T-helper 17 cell (primary cell): ENCODE measurements around the gene ZNF18. TPM values are rescaled to one million over a fixed set of nuclear protein-coding genes. Genes with fewer than 3 reads are reported as not detected.

Source experiments
- ATAC-seq: fragments of 150-1000 bp; cut with Tn5 transposase; 2 replicates; pipeline ENCODE4 v1.10.0; 2021; ENCODE audit warnings: mild to moderate bottlenecking, moderate library complexity
- DNase-seq, 3 donors: peaks; one replicate each; pipeline versions ENCODE4 v3.0.0 to v3.0.0-alpha.2; 2020 to 2021
- H3K9me3 ChIP-seq: one replicate; pipeline ENCODE4 v1.7.0; 2013; ENCODE audit warnings: low read length, mild to moderate bottlenecking; ENCODE audit not compliant: control insufficient read depth, poor library complexity, severe bottlenecking
- H3K27ac Mint-ChIP-seq: one replicate; pipeline ENCODE4 v1.8.0; 2022; ENCODE audit warnings: mild to moderate bottlenecking, moderate library complexity, mixed read lengths
- H3K27me3 Mint-ChIP-seq: one replicate; pipeline ENCODE4 v1.8.0; 2022; ENCODE audit warnings: mixed read lengths
- H3K36me3 Mint-ChIP-seq: one replicate; pipeline ENCODE4 v1.8.0; 2022; ENCODE audit warnings: low read depth, mixed read lengths
- H3K4me1 Mint-ChIP-seq: one replicate; pipeline ENCODE4 v1.8.0; 2022; ENCODE audit warnings: mild to moderate bottlenecking, mixed read lengths
- H3K4me3 Mint-ChIP-seq: one replicate; pipeline ENCODE4 v1.8.0; 2022; ENCODE audit warnings: mild to moderate bottlenecking, moderate library complexity, mixed read lengths
- total RNA-seq, 4 donors: library from RNA in 2 of 4; stranded (reverse) in 2 of 4; gene quantifications; one replicate each; pipeline ENCODE4 v1.2.3 and lab custom pipeline; 2022 to 2026

ZNF18 gene, protein sequence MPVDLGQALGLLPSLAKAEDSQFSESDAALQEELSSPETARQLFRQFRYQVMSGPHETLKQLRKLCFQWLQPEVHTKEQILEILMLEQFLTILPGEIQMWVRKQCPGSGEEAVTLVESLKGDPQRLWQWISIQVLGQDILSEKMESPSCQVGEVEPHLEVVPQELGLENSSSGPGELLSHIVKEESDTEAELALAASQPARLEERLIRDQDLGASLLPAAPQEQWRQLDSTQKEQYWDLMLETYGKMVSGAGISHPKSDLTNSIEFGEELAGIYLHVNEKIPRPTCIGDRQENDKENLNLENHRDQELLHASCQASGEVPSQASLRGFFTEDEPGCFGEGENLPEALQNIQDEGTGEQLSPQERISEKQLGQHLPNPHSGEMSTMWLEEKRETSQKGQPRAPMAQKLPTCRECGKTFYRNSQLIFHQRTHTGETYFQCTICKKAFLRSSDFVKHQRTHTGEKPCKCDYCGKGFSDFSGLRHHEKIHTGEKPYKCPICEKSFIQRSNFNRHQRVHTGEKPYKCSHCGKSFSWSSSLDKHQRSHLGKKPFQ
- total RNA-seq (10 to 100 TPM; 13.9 to 15.0 TPM), total RNA-seq (lab: John Stamatoyannopoulos, UW) (26.0 to 27.8 reads per million in 2 donors)

DNA sequence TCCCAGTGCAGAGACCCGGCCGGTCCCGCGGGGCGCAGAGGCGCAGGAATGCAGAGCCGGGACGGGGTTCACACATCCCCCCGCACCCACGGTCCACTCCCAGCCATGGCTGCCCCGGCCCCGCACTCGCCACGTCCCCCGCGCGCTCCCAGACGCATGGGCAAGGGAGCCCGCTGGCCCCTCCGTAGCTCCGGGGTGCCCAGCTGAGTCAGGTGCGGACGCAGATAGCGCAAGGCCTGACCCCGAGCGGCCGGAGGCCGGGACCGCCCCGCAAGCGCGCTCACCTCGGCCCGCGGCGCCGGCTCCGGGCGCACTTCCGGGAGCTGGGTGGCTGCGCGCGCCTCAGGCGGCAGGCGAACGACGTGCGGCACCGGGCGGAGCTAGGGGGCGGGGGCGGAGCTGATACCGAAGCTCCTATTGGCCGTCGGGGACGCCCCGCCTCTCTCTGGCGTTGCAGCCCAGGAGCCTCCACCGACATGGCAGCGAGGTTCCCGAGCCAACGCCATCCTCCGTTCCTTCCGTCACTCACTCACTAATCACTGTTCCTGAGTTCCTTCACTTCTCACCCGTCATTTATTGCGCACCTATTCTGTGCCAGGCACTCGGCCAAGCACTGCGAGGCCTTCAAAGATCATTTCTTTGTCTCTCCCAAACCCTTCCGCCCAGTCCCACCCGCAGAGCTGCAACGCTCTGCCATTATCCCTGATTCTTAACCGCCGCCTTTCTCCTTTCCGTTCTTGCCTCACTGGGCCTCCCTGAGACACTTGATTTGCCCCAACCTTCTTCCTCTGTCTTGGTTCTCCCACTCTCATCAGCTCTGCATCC lies at the start of gene ZNF18:
Gene ZNF18 (minus strand): TSS at position 329 of the 825 bp plus-strand sequence. CDS start 4,646 bp downstream, outside the sequence.
- peak within 1 kb of the TSS; percentile 91 for H3K4me3 Mint-ChIP-seq
- ATAC-seq = peak; percentile 99
- peaks cover 16% of the 10 kb centered on the region for H3K4me1 Mint-ChIP-seq
- no peaks in the 10 kb centered on the region for H3K9me3 ChIP-seq
- H3K27ac Mint-ChIP-seq = peak within 1 kb of the TSS; percentile 81
- H3K36me3 Mint-ChIP-seq = peaks cover 3% of the 10 kb centered on the region
- DNase-seq = peak; percentile 91 to 96 (median 94)
- no peaks in the 10 kb centered on the region for H3K27me3 Mint-ChIP-seq

DNA sequence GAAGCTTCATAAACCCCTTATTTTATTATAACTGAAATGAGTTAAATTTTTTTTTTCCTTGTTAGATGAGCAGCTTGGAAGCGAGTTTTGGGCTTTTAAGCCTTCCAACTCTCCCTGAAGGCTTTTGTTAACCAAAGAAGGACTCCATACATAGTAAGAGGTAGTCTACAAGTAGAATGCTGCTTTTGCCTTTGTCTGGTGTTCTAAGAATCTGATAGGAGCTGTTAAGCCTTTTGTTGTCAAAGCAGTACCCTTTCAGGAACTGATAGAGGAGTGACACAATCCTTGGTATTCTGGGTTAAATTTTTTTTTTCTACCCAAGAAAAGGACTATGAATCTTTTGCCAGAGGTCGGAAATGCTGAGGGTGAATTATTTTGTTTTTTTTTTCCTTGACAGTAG lies 49.5 kb upstream of the ZNF18 start:
- Mint-ChIP-seq H3K27ac (no peak overlapping the region), H3K4me1 (peaks cover 48% of the 10 kb centered on the region), H3K27me3 (no peaks in the 10 kb centered on the region), H3K4me3 (no peak overlapping the region), H3K36me3 (no peaks in the 10 kb centered on the region)
- DNase-seq (no peak), ATAC-seq (no peak)
- H3K9me3 ChIP-seq = no peaks in the 10 kb centered on the region

DNA sequence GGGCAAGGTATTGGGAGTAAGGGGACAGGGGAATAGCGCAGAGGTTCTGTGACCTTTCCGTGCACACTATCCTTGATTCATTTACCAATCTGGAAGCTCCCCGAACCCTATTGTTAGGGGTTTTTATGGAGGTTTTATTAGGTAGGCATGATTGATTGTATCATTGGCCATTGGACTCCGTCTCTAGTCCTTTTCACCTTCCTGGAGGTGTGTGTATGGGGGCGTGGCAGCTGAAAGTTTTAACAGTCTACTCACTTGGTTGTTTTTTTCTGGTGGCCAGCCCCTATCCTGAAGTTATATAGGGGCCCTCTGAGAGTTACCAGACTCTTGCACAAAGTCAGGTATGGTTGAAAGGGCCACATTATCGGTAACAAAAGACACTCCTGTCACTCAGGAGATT lies 46.4 kb upstream of the ZNF18 start:
- Mint-ChIP-seq H3K27ac (no peak overlapping the region), H3K4me1 (peaks cover 39% of the 10 kb centered on the region), H3K27me3 (no peaks in the 10 kb centered on the region), H3K4me3 (no peak overlapping the region), H3K36me3 (no peaks in the 10 kb centered on the region)
- no peaks in the 10 kb centered on the region for H3K9me3 ChIP-seq
- ATAC-seq (no peak), DNase-seq (no peak)

DNA sequence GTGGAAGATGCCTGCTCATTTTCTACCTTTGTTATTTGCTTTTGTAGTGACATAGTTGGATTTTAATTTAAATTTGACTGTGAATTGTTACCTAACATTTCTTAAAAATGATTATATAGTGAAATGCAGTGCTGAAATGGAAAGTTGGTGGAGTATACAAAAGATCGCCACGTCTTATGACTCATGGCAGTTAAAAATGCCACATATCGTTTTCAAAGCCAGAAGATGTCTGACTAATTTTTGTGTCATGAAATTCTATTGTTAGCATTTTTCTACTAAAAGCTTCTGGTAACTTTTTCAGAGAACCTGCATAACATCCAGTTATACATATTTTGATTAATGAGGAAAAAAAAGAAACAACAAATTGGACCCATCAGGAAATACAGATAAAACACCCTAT lies 44.0 kb upstream of the ZNF18 start:
- no peak for DNase-seq
- Mint-ChIP-seq H3K4me1 (peaks cover 35% of the 10 kb centered on the region), H3K27ac (no peak overlapping the region), H3K36me3 (no peaks in the 10 kb centered on the region), H3K4me3 (no peak overlapping the region), H3K27me3 (no peaks in the 10 kb centered on the region)
- H3K9me3 ChIP-seq = no peaks in the 10 kb centered on the region
- no peak for ATAC-seq

DNA sequence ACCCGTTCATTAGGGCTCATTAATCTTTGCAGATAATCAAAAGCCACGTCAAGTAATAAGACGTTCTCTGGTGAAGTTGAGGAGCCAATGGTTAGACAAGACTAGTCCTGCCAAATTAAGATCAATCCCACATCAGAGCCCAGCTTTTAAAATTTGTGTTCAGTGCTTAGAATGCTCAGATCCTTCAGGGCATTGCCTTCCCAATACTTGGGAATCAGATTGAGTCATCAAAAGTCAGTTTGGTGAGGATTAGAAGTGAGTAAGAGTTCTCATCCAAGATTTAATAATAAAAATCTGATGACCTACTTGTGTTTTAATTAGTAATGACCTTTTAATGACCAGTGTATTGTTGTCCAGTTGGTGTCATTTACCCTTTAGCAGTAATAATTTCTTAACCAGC lies 43.2 kb upstream of the ZNF18 start:
- no peaks in the 10 kb centered on the region for H3K9me3 ChIP-seq
- Mint-ChIP-seq H3K36me3 (no peaks in the 10 kb centered on the region), H3K4me1 (peaks cover 30% of the 10 kb centered on the region), H3K4me3 (no peak overlapping the region), H3K27ac (no peak overlapping the region), H3K27me3 (no peaks in the 10 kb centered on the region)
- no peak for DNase-seq
- ATAC-seq = no peak

DNA sequence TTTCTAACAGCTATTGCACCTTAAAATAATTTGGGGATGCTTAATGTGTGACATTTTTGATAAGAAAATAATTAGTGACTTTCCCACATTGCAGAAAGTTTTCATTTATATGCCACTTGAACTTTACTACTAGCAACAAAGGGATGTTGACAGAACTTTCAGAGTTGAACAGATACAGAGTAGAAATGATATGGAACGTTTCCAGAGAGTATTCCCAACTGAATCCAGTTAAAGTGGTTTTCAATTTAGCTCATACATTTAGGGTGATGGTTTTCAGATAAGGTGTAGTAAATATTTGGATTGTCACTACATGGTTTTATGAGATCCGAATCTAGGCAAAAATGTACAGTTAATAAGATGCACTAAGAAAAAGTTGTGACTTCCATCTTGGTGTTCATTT lies 40.7 kb upstream of the ZNF18 start:
- Mint-ChIP-seq H3K4me1 (peaks cover 23% of the 10 kb centered on the region), H3K27ac (no peak overlapping the region), H3K4me3 (peak overlapping the region; percentile 13), H3K36me3 (no peaks in the 10 kb centered on the region), H3K27me3 (no peaks in the 10 kb centered on the region)
- no peaks in the 10 kb centered on the region for H3K9me3 ChIP-seq
- DNase-seq = no peak
- no peak for ATAC-seq

DNA sequence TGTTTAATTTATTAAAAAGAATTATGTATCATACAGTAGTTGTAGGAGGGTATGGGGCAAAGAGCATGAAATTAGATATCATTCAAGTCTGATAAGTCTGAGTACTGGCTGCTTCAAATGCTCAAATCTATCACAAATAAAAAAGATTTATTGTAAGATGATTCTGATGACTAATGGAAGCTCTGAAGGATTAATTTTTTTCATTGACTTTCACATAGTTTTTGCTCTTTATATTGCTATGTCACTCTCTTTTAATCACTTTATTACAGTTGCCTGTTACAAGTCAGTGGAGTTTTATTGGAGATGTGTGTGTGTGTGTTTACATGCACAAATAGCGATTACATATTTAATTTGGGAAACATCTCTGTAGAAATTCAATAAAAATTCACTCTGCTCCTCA lies 38.4 kb upstream of the ZNF18 start:
- no peak overlapping the region for H3K27ac Mint-ChIP-seq
- no peaks in the 10 kb centered on the region for H3K9me3 ChIP-seq
- DNase-seq (no peak), ATAC-seq (no peak)
- H3K36me3 Mint-ChIP-seq = no peaks in the 10 kb centered on the region
- H3K27me3 Mint-ChIP-seq = no peaks in the 10 kb centered on the region
- no peak overlapping the region for H3K4me3 Mint-ChIP-seq
- H3K4me1 Mint-ChIP-seq = peaks cover 22% of the 10 kb centered on the region

DNA sequence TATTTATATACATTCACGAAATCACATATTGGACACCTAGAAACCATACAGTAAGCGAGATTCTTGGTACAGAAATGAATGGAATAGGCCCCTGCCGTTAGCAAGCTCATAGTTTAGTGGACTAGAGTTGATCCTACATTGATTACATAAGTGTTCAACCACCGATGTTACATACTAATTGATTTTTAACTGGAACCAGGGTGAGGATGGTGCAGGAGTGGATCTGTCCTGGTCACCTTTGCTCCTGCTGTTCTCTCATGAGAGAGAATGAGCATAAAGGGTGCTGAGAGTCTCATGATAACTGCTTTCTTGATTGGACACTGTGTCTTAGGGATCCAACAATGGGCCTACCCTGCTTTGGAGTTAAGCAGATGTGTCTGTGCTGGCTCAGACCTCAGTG lies 37.3 kb upstream of the ZNF18 start:
- DNase-seq = no peak
- H3K9me3 ChIP-seq = no peaks in the 10 kb centered on the region
- H3K4me1 Mint-ChIP-seq = peaks cover 27% of the 10 kb centered on the region
- no peak for ATAC-seq
- H3K27ac Mint-ChIP-seq = no peak overlapping the region
- H3K36me3 Mint-ChIP-seq = no peaks in the 10 kb centered on the region
- H3K4me3 Mint-ChIP-seq = no peak overlapping the region
- no peaks in the 10 kb centered on the region for H3K27me3 Mint-ChIP-seq

DNA sequence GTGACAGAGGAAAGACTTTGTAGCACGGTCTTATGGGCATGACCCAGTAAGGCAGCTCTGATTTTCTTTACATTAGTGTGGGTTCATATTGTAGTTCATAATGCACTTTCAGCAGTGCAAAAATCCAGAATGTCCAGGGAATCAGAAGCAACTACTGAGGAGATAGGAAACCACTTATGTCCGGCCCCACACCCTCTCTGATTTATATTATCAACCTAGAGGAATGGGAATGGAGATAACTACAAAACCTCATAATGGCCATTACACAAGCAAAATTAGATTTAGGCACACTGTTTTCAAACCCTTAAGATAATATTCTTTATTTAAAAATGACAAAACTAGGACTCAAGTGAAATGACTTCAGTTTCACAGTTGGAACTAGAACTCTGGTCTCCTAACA lies 31.3 kb upstream of the ZNF18 start:
- peaks cover 42% of the 10 kb centered on the region for H3K4me1 Mint-ChIP-seq
- H3K4me3 Mint-ChIP-seq = no peak overlapping the region
- no peaks in the 10 kb centered on the region for H3K27me3 Mint-ChIP-seq

DNA sequence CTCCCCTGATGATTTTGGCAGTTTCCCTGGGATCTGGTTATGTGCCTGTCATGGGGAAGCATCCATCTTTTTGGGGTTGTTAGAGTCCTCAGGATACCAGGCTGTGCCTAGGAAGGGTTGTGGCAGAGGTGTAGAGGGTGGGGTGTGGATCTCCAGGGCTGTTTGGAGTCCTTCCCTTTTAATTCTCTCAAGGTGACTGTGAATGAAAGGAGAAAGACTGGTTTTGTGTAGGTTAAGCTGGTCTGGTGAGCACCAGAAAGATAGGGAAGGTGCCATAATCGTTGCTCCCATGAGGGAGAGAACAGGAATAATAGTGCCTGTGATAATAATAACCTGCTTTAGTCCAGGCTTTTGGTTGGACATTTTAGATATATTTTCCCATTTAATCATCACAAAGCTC lies 30.4 kb upstream of the ZNF18 start:
- Mint-ChIP-seq H3K4me1 (peaks cover 50% of the 10 kb centered on the region), H3K36me3 (no peaks in the 10 kb centered on the region), H3K27ac (peak overlapping the region; percentile 2), H3K4me3 (no peak overlapping the region), H3K27me3 (no peaks in the 10 kb centered on the region)
- no peak for DNase-seq
- no peak for ATAC-seq
- no peaks in the 10 kb centered on the region for H3K9me3 ChIP-seq

More for the DNA sequence above, 31.3 kb upstream of the ZNF18 start:
- Mint-ChIP-seq H3K27ac (no peak overlapping the region), H3K36me3 (no peaks in the 10 kb centered on the region)
- no peak for ATAC-seq
- DNase-seq = no peak
- no peaks in the 10 kb centered on the region for H3K9me3 ChIP-seq

DNA sequence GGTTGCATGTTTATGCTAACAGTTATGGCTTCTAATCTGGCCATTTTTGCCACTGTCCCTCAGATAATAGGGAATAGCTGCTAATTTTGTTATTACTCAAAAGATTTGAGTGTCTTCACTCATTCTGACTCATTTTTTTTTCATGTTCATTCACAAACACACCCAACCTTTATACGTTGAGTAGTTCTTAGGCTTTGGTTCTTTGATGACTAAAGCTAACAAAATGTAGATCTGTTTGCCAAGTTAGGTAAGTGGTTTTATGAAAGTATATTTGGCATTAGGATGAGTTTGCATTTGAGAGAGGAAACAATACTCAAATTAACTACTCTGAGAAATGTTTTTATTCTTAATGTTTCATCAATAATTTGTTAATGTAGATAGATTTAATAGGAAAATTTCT lies 27.1 kb upstream of the ZNF18 start:
- DNase-seq = no peak
- Mint-ChIP-seq H3K27me3 (no peaks in the 10 kb centered on the region), H3K4me3 (no peak overlapping the region), H3K4me1 (peaks cover 48% of the 10 kb centered on the region), H3K36me3 (no peaks in the 10 kb centered on the region), H3K27ac (no peak overlapping the region)
- no peak for ATAC-seq
- no peaks in the 10 kb centered on the region for H3K9me3 ChIP-seq

DNA sequence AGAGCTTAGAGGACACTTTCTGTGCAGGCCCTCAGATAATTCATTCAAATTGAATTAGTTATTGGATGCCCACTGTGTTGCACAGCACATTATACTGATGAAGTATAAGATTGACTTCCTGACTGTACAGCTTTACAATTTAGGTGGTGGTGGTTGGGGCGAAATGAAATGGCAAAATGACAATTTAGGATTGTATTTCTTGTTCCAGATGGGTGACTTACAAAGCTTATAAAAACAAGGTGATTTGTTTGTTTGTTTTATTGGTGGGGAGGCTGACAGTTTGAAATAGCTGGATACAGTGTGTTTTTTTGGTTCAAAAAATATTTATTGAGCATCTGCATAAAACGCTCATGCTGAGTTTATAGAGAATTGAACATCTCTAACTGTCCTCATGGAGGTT lies 25.0 kb upstream of the ZNF18 start:
- ATAC-seq (no peak), DNase-seq (no peak)
- H3K9me3 ChIP-seq = no peaks in the 10 kb centered on the region
- Mint-ChIP-seq H3K27ac (peak overlapping the region; percentile 19), H3K27me3 (no peaks in the 10 kb centered on the region), H3K36me3 (no peaks in the 10 kb centered on the region), H3K4me3 (peak overlapping the region; percentile 57), H3K4me1 (peaks cover 35% of the 10 kb centered on the region)

DNA sequence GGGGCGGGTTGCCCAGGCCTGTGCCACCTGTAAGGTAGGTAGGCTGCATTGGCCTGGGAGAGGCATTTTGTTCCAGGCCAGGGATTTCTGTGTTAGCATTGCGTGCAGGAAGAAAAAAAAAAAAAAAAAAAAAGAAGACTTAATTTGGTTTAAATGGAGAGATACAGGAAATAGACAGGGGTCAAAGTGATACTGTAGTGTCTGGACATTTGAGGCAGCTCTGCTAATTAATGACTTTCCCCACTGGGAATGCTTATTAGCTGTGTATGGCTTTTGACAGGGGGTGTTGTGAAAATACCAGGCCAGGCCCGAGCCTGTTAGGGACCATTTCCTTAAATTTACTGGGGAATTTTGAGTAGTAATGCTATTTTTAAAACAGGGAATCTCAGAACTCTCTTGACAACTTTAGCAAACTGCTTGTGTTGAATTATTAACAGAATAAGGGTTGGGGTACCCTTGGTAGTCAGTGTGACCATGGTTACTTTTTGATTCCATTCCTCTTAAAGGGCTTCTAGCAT lies 24.4 kb upstream of the ZNF18 start:
- Mint-ChIP-seq H3K27ac (no peak overlapping the region), H3K4me3 (peak overlapping the region; percentile 77), H3K4me1 (peaks cover 31% of the 10 kb centered on the region), H3K27me3 (no peaks in the 10 kb centered on the region), H3K36me3 (no peaks in the 10 kb centered on the region)
- ATAC-seq (no peak), DNase-seq (no peak)
- H3K9me3 ChIP-seq = no peaks in the 10 kb centered on the region
